Stomach (tissue), 19 donors: ENCODE measurements around the gene AP1S2. TPM values are rescaled to one million over a fixed set of nuclear protein-coding genes. Genes with fewer than 3 reads are reported as not detected.
A peak's percentile ranks its signal among the peaks of the same experiment; 100 is the strongest.

Experiments used
- DNase-seq, 2 donors: peaks; one replicate each; pipeline versions ENCODE4 v3.0.0 to v3.0.0-alpha.2; 2013 to 2019
- H3K27ac ChIP-seq, 5 donors: fragments of 200-600 bp in 4 of 5; sonication (generic) in 4 of 5; one replicate each; pipeline ENCODE4 v1.5.1; 2013 to 2019; ENCODE audit warnings: mild to moderate bottlenecking in 1 of 5, moderate library complexity in 1 of 5
- H3K27me3 ChIP-seq, 3 donors: fragments of 200-600 bp; sonication (generic); one replicate each; pipeline ENCODE4 v1.5.1; 2017 to 2019; ENCODE audit warnings: mixed run types in 1 of 3
- H3K36me3 ChIP-seq, 4 donors: fragments of 200-600 bp; sonication (generic); 1 replicate in 3 of 4; 2 replicates in 1 of 4; pipeline ENCODE4 v1.5.1; 2016 to 2019
- H3K4me1 ChIP-seq, 4 donors: fragments of 200-600 bp; sonication (generic); one replicate each; pipeline ENCODE4 v1.5.1; 2016 to 2019
- H3K4me3 ChIP-seq, 4 donors: fragments of 200-600 bp; sonication (generic) in 3 of 4; one replicate each; pipeline ENCODE4 v1.5.1; 2016 to 2019; ENCODE audit warnings: mild to moderate bottlenecking in 1 of 4
- H3K9me3 ChIP-seq, 4 donors: fragments of 200-600 bp; sonication (generic); one replicate each; pipeline ENCODE4 v1.5.1; 2016 to 2019
- CTCF ChIP-seq, 7 experiments: fragments of 450-650 bp in 4 of 7; fragments of 200-600 bp in 3 of 7; sonication (generic) in 3 of 7; IDR thresholded peaks; one replicate each; pipeline ENCODE4 v1.5.1; 2016 to 2019; ENCODE audit warnings: antibody characterized with exemption in 7 of 7, control low read depth in 2 of 7, mild to moderate bottlenecking in 1 of 7
- EP300 ChIP-seq: sonication (generic); formaldehyde crosslinking; IDR thresholded peaks from one replicate; pipeline ENCODE4 v1.6.1; 2017; ENCODE audit warnings: antibody characterized with exemption
- POLR2A ChIP-seq, 4 donors: fragments of 450-650 bp; IDR thresholded peaks; one replicate each; pipeline ENCODE4 v1.6.1; 2016; ENCODE audit warnings: antibody characterized with exemption in 4 of 4, control low read depth in 2 of 4, mild to moderate bottlenecking in 1 of 4, moderate library complexity in 1 of 4
- POLR2AphosphoS5 ChIP-seq, 3 donors: sonication (generic); formaldehyde crosslinking; IDR thresholded peaks; one replicate each; pipeline ENCODE4 v1.6.1; 2016; ENCODE audit warnings: antibody characterized with exemption in 3 of 3
- WGBS, 5 donors: extraction: QIAGEN DNeasy Blood & Tissue Kit in 3 of 5; methylation state at CpG; one replicate each; pipeline versions ENCODE4 v1.1.5 to v1.1.7; 2013 to 2018; 5-methylcytosine and 5-hydroxymethylcytosine counted together
- intact Hi-C: fragments of 100-400 bp; cut with DNase I; formaldehyde crosslinking; loops from one replicate; pipeline ENCODE4 v1.15.1; 2023; ENCODE audit warnings: low total_unique reads
- long read RNA-seq, 10 donors: transcript quantifications; one replicate each; lab custom pipeline, GENCODE V29; 2026
- polyA plus RNA-seq, 3 donors: library from polyadenylated mRNA; stranded (reverse); fragments of 200-250 nt; gene quantifications; one replicate each; pipeline ENCODE4 v1.2.3, GENCODE V29; 2013
- total RNA-seq, 5 donors: library from RNA; depleted of rRNA; stranded (reverse); fragments of >200 nt; gene quantifications; one replicate each; pipeline versions ENCODE4 v1.1.0 to v1.2.3, GENCODE V29; 2014 to 2016
- donor health status: healthy with polysubstance abuse.
- donor health status: Bipolar disorder and iron deficiency.
- donor health status: healthy.

AP1S2 gene
- total RNA-seq (100 to 1,000 TPM in 1 of 5 donors, 10 to 100 TPM in 3, 1 to 10 TPM in 1; 8.1 to 146 (median 53.6) TPM), polyA plus RNA-seq (10 to 100 TPM; 12.1 to 15.8 (median 14.9) TPM)
- long read RNA-seq, donor 1, transcript AP1S2-201 (5 exons, 2,237 nt): major isoform, 8 of 8 reads
- long read RNA-seq, donor 1, partial matches to known transcripts: 0 of 8 reads
- long read RNA-seq, donor 1, other reads (novel, unspliced or antisense): 0 of 8 reads
- long read RNA-seq, donor 2, transcript AP1S2-201 (5 exons, 2,237 nt): major isoform, 13 of 13 reads
- long read RNA-seq, donor 2, partial matches to known transcripts: 0 of 13 reads
- long read RNA-seq, donor 2, other reads (novel, unspliced or antisense): 0 of 13 reads
- long read RNA-seq, donor 3, partial matches to known transcripts: 0 of 3 reads
- long read RNA-seq, donor 3, other reads (novel, unspliced or antisense): 0 of 3 reads
- long read RNA-seq, donor 4, partial matches to known transcripts: 0 of 1 reads
- long read RNA-seq, donor 4, other reads (novel, unspliced or antisense): 0 of 1 reads
- long read RNA-seq, donor 5, transcript AP1S2-201 (5 exons, 2,237 nt): major isoform, 6 of 6 reads
- long read RNA-seq, donor 5, partial matches to known transcripts: 0 of 6 reads
- long read RNA-seq, donor 5, other reads (novel, unspliced or antisense): 0 of 6 reads
- long read RNA-seq, donor 6, transcript AP1S2-201 (5 exons, 2,237 nt): major isoform, 29 of 32 reads
- long read RNA-seq, donor 6, partial matches to known transcripts: 0 of 32 reads
- long read RNA-seq, donor 6, other reads (novel, unspliced or antisense): 0 of 32 reads
- long read RNA-seq, donor 7, transcript AP1S2-201 (5 exons, 2,237 nt): major isoform, 11 of 11 reads
- long read RNA-seq, donor 7, partial matches to known transcripts: 0 of 11 reads
- long read RNA-seq, donor 7, other reads (novel, unspliced or antisense): 0 of 11 reads
- long read RNA-seq, donor 8, transcript AP1S2-201 (5 exons, 2,237 nt): major isoform, 8 of 8 reads
- long read RNA-seq, donor 8, partial matches to known transcripts: 0 of 8 reads
- long read RNA-seq, donor 8, other reads (novel, unspliced or antisense): 0 of 8 reads
- long read RNA-seq, donor 9, partial matches to known transcripts: 0 of 4 reads
- long read RNA-seq, donor 9, other reads (novel, unspliced or antisense): 0 of 4 reads
- long read RNA-seq, donor 10, transcript AP1S2-201 (5 exons, 2,237 nt): major isoform, 7 of 7 reads
- long read RNA-seq, donor 10, partial matches to known transcripts: 0 of 7 reads
- long read RNA-seq, donor 10, other reads (novel, unspliced or antisense): 0 of 7 reads

GRCh38 chrX:15854712-15855567 is at the start of gene AP1S2:
Gene AP1S2, minus strand, starts transcription at chrX:15854813. Its CDS starts 2,289 bp downstream, at chrX:15852524.
- peak within 1 kb of the TSS; percentile 79 to 97 (median 85) for H3K27ac ChIP-seq
- WGBS, 5 donors: 0 to 1% (median 0%) methylated on average over 12 to 76 of the region's 85 CpGs
- peak; percentile 96 to 98 for DNase-seq
- H3K36me3 ChIP-seq: no peaks in the 10 kb centered on the region
- TF ChIP-seq POLR2AphosphoS5 (IDR thresholded peaks at IDR 0.05) (peak; percentile 65 to 82 (median 73)), CTCF (IDR thresholded peaks at IDR 0.05) (no peak), POLR2A (IDR thresholded peaks at IDR 0.05) (peak in 1 of 4 donors; percentile 34)
- peaks cover 0 to 30% (median 14%) of the 10 kb centered on the region in 4 donors for H3K4me1 ChIP-seq
- intact Hi-C loops: no loop called here
- peak within 1 kb of the TSS; percentile 69 to 86 (median 77) for H3K4me3 ChIP-seq
- H3K9me3 ChIP-seq: no peaks in the 10 kb centered on the region
- peaks cover 0 to 10% (median 0%) of the 10 kb centered on the region in 3 donors for H3K27me3 ChIP-seq

GRCh38 chrX:15903186-15903681 is 48.6 kb upstream of the AP1S2 start:
- Histone ChIP-seq H3K4me3 (no peak overlapping the region), H3K36me3 (no peaks in the 10 kb centered on the region), H3K4me1 (no peaks in the 10 kb centered on the region), H3K9me3 (peaks cover 0 to 22% (median 10%) of the 10 kb centered on the region in 4 donors), H3K27me3 (peaks cover 0 to 5% (median 0%) of the 10 kb centered on the region in 3 donors), H3K27ac (no peak overlapping the region)
- intact Hi-C loops: loop anchor here (10.0 kb wide), 1 partner anchor 62 kb away; no protein-coding TSS in a partner anchor
- TF ChIP-seq POLR2A (IDR thresholded peaks at IDR 0.05) (no peak), EP300 (no peak), CTCF (IDR thresholded peaks at IDR 0.05) (no peak)
- 57 to 79% (median 70%) methylated on average over 5 of the region's 5 CpGs for WGBS, 5 donors
- peak in 1 of 2 donors; percentile 16 for DNase-seq

GRCh38 chrX:15895334-15895733 is 40.7 kb upstream of the AP1S2 start:
- 88 to 97% (median 92%) methylated on average over 4 of the region's 4 CpGs for WGBS, 5 donors
- no peak overlapping the region for H3K27ac ChIP-seq
- no peaks in the 10 kb centered on the region for H3K27me3 ChIP-seq
- no peak for TF ChIP-seq EP300
- TF ChIP-seq POLR2A (IDR thresholded peaks at IDR 0.05): no peak
- no peak for TF ChIP-seq POLR2AphosphoS5 (IDR thresholded peaks at IDR 0.05)
- no peak for TF ChIP-seq CTCF (IDR thresholded peaks at IDR 0.05)
- H3K36me3 ChIP-seq: no peaks in the 10 kb centered on the region
- no peaks in the 10 kb centered on the region for H3K9me3 ChIP-seq
- H3K4me1 ChIP-seq: no peaks in the 10 kb centered on the region
- no peak for DNase-seq
- intact Hi-C loops: no loop called here
- H3K4me3 ChIP-seq: no peak overlapping the region
